NCI-H82 treated with DMSO at 0.1 percent for 48 hours (cell line): ENCODE measurements around the gene SH3GL2.

ENCODE experiments used
- DNase-seq: peaks from one replicate; lab custom pipeline; 2025; ENCODE audit not compliant: unreplicated experiment; lab: John Stamatoyannopoulos, UW

SH3GL2 gene

DNA sequence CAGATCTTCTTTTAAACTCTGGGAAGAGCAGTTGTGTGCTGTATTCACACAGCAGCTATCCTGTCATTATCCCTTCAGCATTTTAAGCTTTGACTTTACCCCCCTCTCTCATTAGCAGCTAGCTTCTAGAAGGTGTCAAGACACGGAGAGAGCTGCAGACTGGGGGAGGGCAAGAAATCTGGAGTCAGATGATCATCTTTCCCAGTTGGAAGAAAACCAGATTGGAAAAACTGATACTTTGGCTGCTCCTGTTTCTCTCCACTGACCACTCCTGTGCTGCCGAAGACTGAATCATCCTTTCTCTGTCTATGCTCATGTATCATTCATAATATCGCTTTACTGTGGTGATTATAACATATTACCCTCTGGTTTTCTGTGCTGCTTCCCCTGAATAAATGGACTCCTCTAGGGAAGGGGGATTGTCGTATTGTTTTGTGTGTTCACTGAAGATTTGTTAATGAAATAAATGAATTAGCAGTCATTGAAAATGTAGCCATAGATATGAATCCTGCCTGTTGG lies 75.1 kb downstream of the SH3GL2 start:
- DNase-seq = no peak

GRCh38 chr9:17656889-17657288 lies 78.0 kb downstream of the SH3GL2 start:
- no peak for DNase-seq

DNA sequence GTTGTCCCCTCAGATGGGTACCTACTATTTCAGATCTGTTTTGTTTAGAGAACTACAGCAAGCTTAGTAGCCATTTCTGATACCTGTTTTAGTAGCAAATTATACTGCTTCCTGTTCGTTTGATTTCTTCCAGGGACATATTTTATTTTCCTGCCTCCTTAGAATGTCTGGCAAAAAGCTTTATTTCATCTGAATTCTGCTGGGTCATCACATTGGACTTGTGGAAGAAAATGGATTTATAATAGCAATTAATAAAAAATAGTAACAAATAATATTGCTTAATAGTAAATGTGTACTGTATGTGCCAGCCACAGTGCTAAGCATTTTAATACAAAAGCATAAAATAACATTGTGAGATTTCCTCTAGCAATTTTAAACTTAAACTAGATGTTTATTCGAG lies 79.4 kb downstream of the SH3GL2 start:
- DNase-seq = no peak

DNA sequence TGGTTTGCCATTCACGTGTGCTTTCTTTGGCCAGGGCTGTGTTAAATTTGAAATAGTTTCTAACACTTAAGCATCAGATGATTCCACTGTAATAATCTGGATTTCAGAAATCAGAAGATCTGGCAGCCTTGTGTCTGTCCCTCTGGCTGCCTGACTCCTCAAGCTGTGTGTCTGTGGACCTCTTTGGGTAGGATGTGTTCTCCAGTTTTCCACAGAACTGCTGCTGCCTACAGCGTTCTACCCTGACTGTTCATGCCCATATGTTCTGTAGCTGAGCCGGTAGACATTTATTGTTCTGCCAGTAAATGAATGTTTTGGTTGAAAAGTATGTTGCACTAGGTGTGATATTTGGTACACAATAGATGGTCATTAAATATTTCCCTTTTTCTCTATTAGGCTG lies 81.3 kb downstream of the SH3GL2 start:
- no peak for DNase-seq

DNA sequence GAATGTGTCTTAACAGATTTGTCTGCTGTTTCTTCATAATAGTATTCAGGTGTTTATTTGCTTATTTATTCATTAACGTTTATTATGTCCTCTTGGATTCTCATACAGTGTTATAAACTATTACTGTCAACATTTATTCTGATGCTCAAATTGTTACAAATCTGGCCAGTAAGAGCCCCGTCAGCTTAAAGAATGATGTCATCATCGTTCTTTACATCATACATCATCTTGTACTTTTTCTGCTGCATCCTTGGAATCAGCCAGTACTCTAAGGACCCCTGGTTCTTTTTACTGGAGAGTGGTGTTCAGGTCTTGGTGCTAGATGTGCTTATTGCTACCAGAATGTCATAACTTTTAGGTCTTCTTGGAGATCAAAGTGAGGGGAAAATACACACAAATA lies 86.6 kb downstream of the SH3GL2 start:
- no peak for DNase-seq

DNA sequence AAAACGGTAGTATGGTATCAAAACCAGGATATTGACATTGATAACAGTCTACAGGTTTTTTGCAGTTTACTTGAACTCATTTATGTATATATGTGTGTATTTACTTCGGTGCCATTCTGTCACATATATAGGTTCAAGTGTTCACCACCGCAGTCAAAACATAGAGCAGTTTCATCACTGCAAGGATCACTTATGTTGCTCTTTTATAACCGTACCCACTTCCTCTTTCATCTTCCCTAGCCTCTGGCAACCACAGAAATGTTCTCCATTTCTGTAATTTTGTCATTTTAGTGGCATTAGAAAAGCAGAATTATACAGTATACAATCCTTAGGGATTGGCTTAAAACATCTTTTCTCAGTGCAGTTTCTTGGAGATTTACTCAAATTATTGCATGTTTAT lies 90.3 kb downstream of the SH3GL2 start:
- DNase-seq = no peak

DNA sequence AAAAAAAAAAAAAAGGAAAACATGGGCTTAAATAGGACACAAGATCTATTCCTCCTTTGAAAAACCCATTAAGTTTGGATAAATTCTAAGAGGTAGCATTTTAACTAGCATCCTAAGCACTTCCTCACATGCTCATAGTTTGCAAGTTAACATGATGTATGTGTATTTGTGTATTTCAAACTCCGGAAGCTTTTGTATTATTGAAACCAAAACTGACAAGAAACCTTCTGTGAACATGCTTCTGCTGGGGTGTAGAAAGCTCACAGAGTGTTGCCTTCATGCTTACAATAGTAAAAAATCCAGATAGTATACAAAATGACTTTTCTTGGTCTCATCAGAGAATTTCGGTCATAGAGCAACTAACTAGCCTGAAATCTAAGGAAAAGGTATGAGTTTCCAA lies 103.8 kb downstream of the SH3GL2 start:
- no peak for DNase-seq

DNA sequence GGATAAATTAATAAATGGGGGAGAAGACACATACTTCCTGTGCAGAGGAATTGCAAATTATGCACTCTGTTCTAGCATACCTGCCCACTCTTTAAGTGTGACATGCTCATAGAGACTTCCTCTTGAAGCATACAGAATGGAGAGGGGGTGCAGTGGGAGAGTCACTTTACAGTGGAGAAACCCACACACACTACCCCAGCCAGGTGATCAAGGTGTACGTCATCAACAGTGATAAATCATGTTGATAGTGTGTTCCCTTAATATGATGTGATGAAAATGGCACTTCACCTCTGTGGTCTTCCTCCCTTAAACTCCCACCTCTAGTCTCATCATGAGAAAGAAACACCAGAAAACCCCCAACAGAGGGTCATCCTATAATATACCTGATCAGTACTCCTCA lies 110.0 kb downstream of the SH3GL2 start:
- no peak for DNase-seq

- DNase-seq = no peak
These were observed 115.5 kb downstream of the SH3GL2 start for GRCh38 chr9:17694336-17694735.

DNA sequence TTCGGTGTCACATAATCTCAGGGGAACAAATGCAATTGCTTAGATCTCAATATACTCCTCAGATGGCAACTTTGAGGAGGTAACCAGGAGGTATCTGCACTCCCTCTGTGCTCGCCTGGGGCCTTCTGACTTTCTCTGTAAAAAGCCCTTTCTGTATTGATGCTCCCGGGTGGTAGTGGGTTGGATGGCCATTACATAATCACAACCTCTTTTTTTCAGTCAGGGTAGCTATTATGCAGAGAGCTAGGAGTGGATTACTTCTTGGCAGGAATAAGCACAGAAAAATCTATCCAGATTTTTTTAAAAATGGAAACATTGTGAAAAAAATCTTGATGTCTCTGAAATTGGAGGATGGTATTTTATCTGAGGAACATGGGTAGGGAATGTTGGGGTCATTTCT lies 116.6 kb downstream of the SH3GL2 start:
- peak; percentile 47 for DNase-seq

DNA sequence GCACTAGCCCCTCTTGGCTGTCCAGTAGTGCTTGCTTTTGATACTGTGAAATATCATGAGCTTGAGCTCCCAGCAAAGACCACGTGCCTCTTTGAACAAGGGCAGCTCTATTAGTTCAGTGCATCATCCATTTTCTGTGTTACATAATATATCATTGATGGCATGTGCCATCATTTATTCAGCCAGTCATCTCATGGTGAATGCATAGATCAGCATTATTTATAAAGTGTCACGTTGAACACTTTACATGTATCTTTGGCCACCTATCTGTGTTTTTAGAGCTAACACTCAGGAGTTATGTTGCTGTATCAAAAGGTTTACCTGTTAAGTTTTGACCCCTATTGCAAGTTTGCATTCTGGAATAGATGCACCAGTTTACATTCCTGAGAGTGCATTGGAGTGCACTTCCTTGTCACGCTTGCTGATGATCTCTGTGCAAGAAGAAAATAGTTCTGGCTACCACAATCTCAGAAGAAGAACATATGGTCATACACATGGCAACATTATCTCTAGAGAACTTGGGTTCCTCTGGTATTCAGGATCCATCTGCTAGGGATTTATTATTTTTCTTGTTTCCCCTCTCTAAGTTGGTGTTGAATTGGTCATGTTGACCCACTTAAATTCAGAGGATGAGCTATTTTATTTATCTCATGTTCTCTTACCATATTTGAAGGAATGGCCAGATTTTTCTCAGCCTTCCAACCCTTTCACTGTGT lies 120.9 kb downstream of the SH3GL2 start:
- DNase-seq = peak; percentile 20

GRCh38 chr9:17706347-17706746 lies 127.5 kb downstream of the SH3GL2 start:
- DNase-seq = no peak

- no peak for DNase-seq
These were observed 140.2 kb downstream of the SH3GL2 start for GRCh38 chr9:17719053-17719452.

DNA sequence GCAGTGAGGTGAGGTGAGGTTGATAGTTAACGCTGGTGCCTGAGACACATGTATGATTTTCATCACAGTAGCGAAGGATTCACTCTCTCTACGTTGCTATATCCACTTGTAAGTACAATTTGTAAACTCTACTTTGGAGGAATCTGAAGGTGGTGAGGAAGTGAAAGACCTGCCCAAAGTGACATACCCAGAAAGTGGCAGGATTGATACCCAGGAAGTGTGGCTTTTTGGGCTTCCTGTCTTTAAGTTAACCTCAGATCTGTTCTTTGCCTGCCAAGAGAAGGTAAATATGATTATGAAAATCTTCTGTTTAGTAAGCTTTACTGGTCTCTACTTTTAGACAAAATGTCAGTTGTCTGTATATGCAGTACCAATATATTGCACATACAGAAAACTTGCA lies 143.1 kb downstream of the SH3GL2 start:
- no peak for DNase-seq

GRCh38 chr9:17723656-17724055 lies 144.8 kb downstream of the SH3GL2 start:
- no peak for DNase-seq

DNA sequence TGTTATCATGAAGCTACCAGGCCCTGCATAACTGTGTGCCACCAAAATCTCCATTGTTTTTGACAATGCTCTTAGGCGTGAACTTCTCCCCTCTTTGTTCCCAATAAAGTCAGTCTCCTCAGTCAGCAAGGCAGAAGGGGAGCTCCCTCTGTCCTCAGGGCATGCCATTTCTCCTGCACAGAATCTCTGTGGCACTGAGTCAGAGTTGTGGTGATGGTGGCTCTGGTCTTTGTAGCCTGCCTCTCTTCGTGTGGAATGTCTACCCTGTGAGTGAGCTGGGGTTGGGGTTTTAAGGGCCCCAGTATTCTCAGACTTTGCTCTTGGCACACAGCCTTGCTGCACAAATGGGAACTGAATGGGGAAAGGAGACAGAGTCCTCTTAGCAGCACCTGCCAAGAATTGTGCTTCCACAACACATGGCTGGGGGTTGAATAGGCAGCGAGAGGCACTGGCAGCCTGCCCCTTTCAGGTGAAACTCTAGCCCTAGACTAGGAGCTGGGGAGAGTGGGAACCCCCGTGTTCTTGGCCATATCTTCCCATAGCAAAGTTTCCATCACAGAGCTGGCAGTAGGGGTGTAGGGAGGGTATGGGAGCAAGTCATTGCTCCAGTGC lies 146.6 kb downstream of the SH3GL2 start:
- DNase-seq = no peak

DNA sequence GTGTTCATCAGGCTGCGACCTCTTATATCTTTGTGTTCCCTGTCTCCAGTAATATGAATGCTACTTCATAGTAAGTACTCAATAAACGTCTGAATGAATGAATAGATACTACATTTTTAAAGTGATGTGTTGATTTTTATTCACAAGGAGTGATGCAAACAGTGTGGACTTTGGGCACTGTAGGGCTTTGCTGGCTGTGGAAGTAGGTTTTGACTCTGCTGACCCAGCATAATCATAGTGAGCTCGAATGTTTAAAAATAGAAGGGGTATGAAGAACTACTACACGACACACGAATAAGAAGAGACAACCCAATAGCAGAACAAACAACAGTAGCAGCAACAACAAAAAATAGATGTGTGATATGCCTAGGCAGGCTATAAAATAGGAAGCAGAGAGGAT lies 147.4 kb downstream of the SH3GL2 start:
- DNase-seq = no peak

DNA sequence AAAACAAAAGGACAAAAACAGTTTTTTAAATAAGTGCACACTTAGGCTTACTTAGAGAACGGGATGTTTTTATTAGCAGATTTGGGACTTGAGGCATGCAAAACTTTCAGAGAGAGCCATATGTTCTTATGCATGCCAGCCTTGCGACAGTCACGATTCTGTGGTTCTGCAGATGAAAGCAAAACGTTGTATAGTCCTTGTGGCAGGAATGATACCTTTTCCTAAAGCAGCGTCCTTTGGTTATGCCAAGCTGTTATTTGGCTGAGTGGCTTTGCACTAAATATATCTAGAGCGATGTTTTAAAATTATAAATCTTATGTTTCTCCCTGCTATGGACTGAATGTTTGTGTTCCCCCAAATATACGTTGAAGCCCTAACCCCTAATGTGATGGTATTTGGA lies 152.0 kb downstream of the SH3GL2 start:
- DNase-seq = no peak

- no peak for DNase-seq
These were observed 152.4 kb downstream of the SH3GL2 start for GRCh38 chr9:17731308-17731707.

GRCh38 chr9:17734674-17735073 lies 155.8 kb downstream of the SH3GL2 start:
- no peak for DNase-seq

GRCh38 chr9:17735859-17736258 lies 157.0 kb downstream of the SH3GL2 start:
- DNase-seq = no peak

DNA sequence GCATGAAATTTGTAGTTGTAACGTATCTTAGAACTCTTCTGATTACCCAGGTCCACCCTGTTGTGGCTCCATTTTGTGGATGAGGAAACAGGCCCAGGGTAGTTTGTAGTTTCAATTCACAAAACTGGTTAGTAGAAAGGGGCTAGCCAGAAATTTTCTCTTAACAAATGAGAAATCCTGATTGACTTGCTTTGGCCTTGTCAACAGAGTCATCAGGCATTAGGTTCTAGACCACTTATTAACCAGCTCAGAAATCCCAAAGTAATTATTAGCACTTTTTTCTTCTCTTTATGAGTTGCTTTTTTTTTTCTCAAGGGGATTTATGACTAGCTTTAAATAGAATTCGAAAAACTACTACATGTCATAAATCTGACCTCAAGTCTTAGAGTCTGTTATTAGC lies 160.2 kb downstream of the SH3GL2 start:
- no peak for DNase-seq

GRCh38 chr9:17739736-17740135 lies 160.9 kb downstream of the SH3GL2 start:
- no peak for DNase-seq
